H9 (cell line): ENCODE measurements around the gene CD2. TPM values are rescaled to one million over a fixed set of nuclear protein-coding genes. Genes with fewer than 3 reads are reported as not detected.

ENCODE experiments used
- DNase-seq: peaks from one replicate; pipeline ENCODE4 v3.0.0-alpha.2; 2017
- H2AFZ ChIP-seq: one replicate; pipeline ENCODE4 v1.6.1; 2013; ENCODE audit warnings: mild to moderate bottlenecking, low read length, control low read depth, moderate library complexity
- H2AK5ac ChIP-seq: 2 replicates; pipeline ENCODE4 v1.6.1; 2013; ENCODE audit warnings: low read length, control low read depth, mixed read lengths; ENCODE audit not compliant: insufficient read length
- H2BK120ac ChIP-seq: one replicate; pipeline ENCODE4 v1.6.1; 2013; ENCODE audit warnings: low read depth, mild to moderate bottlenecking, low read length, control low read depth, inconsistent platforms; ENCODE audit not compliant: poor library complexity, severe bottlenecking
- H2BK12ac ChIP-seq: 2 replicates; pipeline ENCODE4 v1.6.1; 2013; ENCODE audit warnings: low read length, control low read depth, mixed read lengths, low read depth; ENCODE audit not compliant: insufficient read length
- H2BK15ac ChIP-seq: 2 replicates; pipeline ENCODE4 v1.6.1; 2013; ENCODE audit warnings: low read depth, low read length, control low read depth
- H2BK20ac ChIP-seq: one replicate; pipeline ENCODE4 v1.6.1; 2013; ENCODE audit warnings: low read depth, mild to moderate bottlenecking, low read length, control low read depth, inconsistent platforms; ENCODE audit not compliant: poor library complexity, severe bottlenecking
- H2BK5ac ChIP-seq: 2 replicates; pipeline ENCODE4 v1.6.1; 2013; ENCODE audit warnings: low read length, control low read depth, mixed read lengths; ENCODE audit not compliant: insufficient read length
- H3K14ac ChIP-seq: 2 replicates; pipeline ENCODE4 v1.6.1; 2013; ENCODE audit warnings: low read length, control low read depth; ENCODE audit not compliant: insufficient read depth
- H3K18ac ChIP-seq: 2 replicates; pipeline ENCODE4 v1.6.1; 2013; ENCODE audit warnings: low read depth, mild to moderate bottlenecking, mixed read lengths, low read length, control low read depth; ENCODE audit not compliant: insufficient read length
- H3K23ac ChIP-seq: 2 replicates; pipeline ENCODE4 v1.6.1; 2013; ENCODE audit warnings: low read length, control low read depth, mixed read lengths, low read depth; ENCODE audit not compliant: insufficient read length
- H3K23me2 ChIP-seq: 2 replicates; pipeline ENCODE4 v1.6.1; 2013; ENCODE audit warnings: low read depth, mild to moderate bottlenecking, mixed read lengths, low read length, control low read depth; ENCODE audit not compliant: insufficient read length, poor library complexity, severe bottlenecking
- H3K27ac ChIP-seq: 2 replicates; pipeline ENCODE4 v1.5.1; 2013; ENCODE audit warnings: low read length, control low read depth, mixed read lengths, low read depth; ENCODE audit not compliant: insufficient read length
- H3K27me3 ChIP-seq: 2 replicates; pipeline ENCODE4 v1.6.1; 2013; ENCODE audit warnings: low read length, control low read depth, inconsistent platforms; ENCODE audit not compliant: insufficient read depth
- H3K4ac ChIP-seq: 2 replicates; pipeline ENCODE4 v1.6.1; 2013; ENCODE audit warnings: low read depth, mild to moderate bottlenecking, control low read depth, inconsistent platforms, low read length, moderate library complexity
- H3K4me1 ChIP-seq: 2 replicates; pipeline ENCODE4 v1.6.1; 2013; ENCODE audit warnings: low read length, control low read depth, inconsistent platforms; ENCODE audit not compliant: insufficient read depth
- H3K4me2 ChIP-seq: 2 replicates; pipeline ENCODE4 v1.6.1; 2013; ENCODE audit warnings: low read length, control low read depth, mixed read lengths; ENCODE audit not compliant: insufficient read length, insufficient read depth
- H3K56ac ChIP-seq: 2 replicates; pipeline ENCODE4 v1.6.1; 2013; ENCODE audit warnings: low read depth, mild to moderate bottlenecking, mixed read lengths, low read length, control low read depth; ENCODE audit not compliant: insufficient read length
- H3K79me1 ChIP-seq: 2 replicates; pipeline ENCODE4 v1.6.1; 2013; ENCODE audit warnings: low read depth, mild to moderate bottlenecking, moderate library complexity, low read length, control low read depth, inconsistent platforms; ENCODE audit not compliant: insufficient read depth, poor library complexity, severe bottlenecking
- H3K79me2 ChIP-seq: 2 replicates; pipeline ENCODE4 v1.6.1; 2013; ENCODE audit warnings: low read length, control low read depth, inconsistent platforms; ENCODE audit not compliant: insufficient read depth
- H3K9ac ChIP-seq: 2 replicates; pipeline ENCODE4 v1.6.1; 2013; ENCODE audit warnings: low read length, control low read depth, mixed read lengths; ENCODE audit not compliant: insufficient read length; ENCODE audit errors: extremely low read depth
- H3K9me3 ChIP-seq: one replicate; pipeline ENCODE4 v1.6.1; 2013; ENCODE audit warnings: low read depth, low read length, inconsistent platforms; ENCODE audit not compliant: control insufficient read depth
- H3T11ph ChIP-seq: one replicate; pipeline ENCODE4 v1.6.1; 2013; ENCODE audit warnings: mild to moderate bottlenecking, low read length, control low read depth, inconsistent platforms
- H4K20me1 ChIP-seq: one replicate; pipeline ENCODE4 v1.6.1; 2013; ENCODE audit not compliant: control insufficient read depth, insufficient read length, insufficient read depth
- H4K5ac ChIP-seq: 2 replicates; pipeline ENCODE4 v1.6.1; 2013; ENCODE audit warnings: low read depth, mild to moderate bottlenecking, mixed read lengths, low read length, control low read depth; ENCODE audit not compliant: insufficient read length
- H4K8ac ChIP-seq: replicated peaks from 2 replicates; pipeline ENCODE4 v1.6.1; 2013; ENCODE audit warnings: low read length, control low read depth, mixed read lengths, low read depth; ENCODE audit not compliant: insufficient read length
- H4K91ac ChIP-seq: 2 replicates; pipeline ENCODE4 v1.6.1; 2013; ENCODE audit warnings: low read depth, mild to moderate bottlenecking, moderate library complexity, mixed read lengths, low read length, control low read depth; ENCODE audit not compliant: insufficient read length
- H3K27ac Mint-ChIP-seq, 3 experiments: 2 replicates in 2 of 3; 3 replicates in 1 of 3; pipeline ENCODE4 v1.8.0; 2020 to 2021; ENCODE audit warnings: mixed read lengths in 3 of 3, mild to moderate bottlenecking in 1 of 3, moderate library complexity in 1 of 3
- H3K27me3 Mint-ChIP-seq: 2 replicates; pipeline ENCODE4 v1.8.0; 2021; ENCODE audit warnings: low read depth, mild to moderate bottlenecking, moderate library complexity, mixed read lengths
- H3K36me3 Mint-ChIP-seq, 3 experiments: 2 replicates in 2 of 3; 3 replicates in 1 of 3; pipeline ENCODE4 v1.8.0; 2020 to 2021; ENCODE audit warnings: low read depth in 3 of 3, mixed read lengths in 3 of 3; ENCODE audit not compliant: insufficient read depth in 1 of 3
- H3K4me1 Mint-ChIP-seq, 2 experiments: 2 replicates each; pipeline ENCODE4 v1.8.0; 2020; ENCODE audit warnings: mixed read lengths in 2 of 2
- H3K4me3 Mint-ChIP-seq, 2 experiments: 2 replicates in 1 of 2; 3 replicates in 1 of 2; pipeline ENCODE4 v1.8.0; 2020 to 2021; ENCODE audit warnings: mild to moderate bottlenecking in 2 of 2, mixed read lengths in 2 of 2, moderate library complexity in 1 of 2
- H3K9me3 Mint-ChIP-seq, 2 experiments: 2 replicates in 1 of 2; 3 replicates in 1 of 2; pipeline ENCODE4 v1.8.0; 2020; ENCODE audit warnings: mild to moderate bottlenecking in 2 of 2, mixed read lengths in 2 of 2, moderate library complexity in 1 of 2
- WGBS: extraction: QIAGEN DNeasy Blood & Tissue Kit; methylation state at CpG from one replicate; pipeline ENCODE4 v1.1.7; 2013; ENCODE audit warnings: missing lambda C conversion rate, low lambda C conversion rate, mixed read lengths; ENCODE audit not compliant: insufficient read length; ENCODE audit errors: extremely low coverage; 5-methylcytosine and 5-hydroxymethylcytosine counted together
- total RNA-seq: library from RNA; stranded (reverse); gene quantifications from 2 replicates; pipeline ENCODE4 v1.2.1, GENCODE V29; 2021
- TF ChIP-seq, protein P1 (sequence below): fragments of 200-600 bp; sonication (generic); conservative IDR thresholded peaks from 3 replicates; pipeline ENCODE4 v1.8.0; 2021; ENCODE audit warnings: antibody characterized with exemption, mild to moderate bottlenecking

Gene CD2
- total RNA-seq, 1 experiment from 2014 or later = not detected

GRCh38 chr1:116767782-116768382 is 13.7 kb downstream of the CD2 start:
- Histone ChIP-seq H2BK120ac (no peak overlapping the region), H3K4ac (no peak overlapping the region), H3K4me2 (no peak overlapping the region), H2AK5ac (no peak overlapping the region), H3K56ac (no peak overlapping the region), H3K79me2 (no peaks in the 10 kb centered on the region), H2BK12ac (no peak overlapping the region), H3K4me1 (no peaks in the 10 kb centered on the region), H3T11ph (no peak overlapping the region), H3K18ac (no peak overlapping the region), H3K23me2 (no peaks in the 10 kb centered on the region), H4K20me1 (no peaks in the 10 kb centered on the region), H2BK5ac (no peak overlapping the region), H2BK20ac (no peak overlapping the region), H2AFZ (no peak overlapping the region), H4K91ac (no peak overlapping the region), H3K79me1 (no peaks in the 10 kb centered on the region), H3K9ac (no peak overlapping the region), H4K8ac (no peak overlapping the region), H2BK15ac (no peak overlapping the region), H3K23ac (no peak overlapping the region), H3K14ac (no peak overlapping the region), H3K27me3 (no peaks in the 10 kb centered on the region), H4K5ac (no peak overlapping the region), H3K27ac (no peak overlapping the region), H3K9me3 (no peaks in the 10 kb centered on the region)
- Mint-ChIP-seq H3K27me3 (no peaks in the 10 kb centered on the region; the same call in 1 of the 2 replicates), H3K4me1 (peaks cover 18% of the 10 kb centered on the region in 2 experiments), H3K4me3 (no peak overlapping the region), H3K9me3 (peaks cover 0 to 4% of the 10 kb centered on the region in 2 experiments; a peak in 1 of 5 replicates), H3K27ac (no peak overlapping the region), H3K36me3 (no peaks in the 10 kb centered on the region; a peak in 1 of 7 replicates)
- TF ChIP-seq, protein P1, sequence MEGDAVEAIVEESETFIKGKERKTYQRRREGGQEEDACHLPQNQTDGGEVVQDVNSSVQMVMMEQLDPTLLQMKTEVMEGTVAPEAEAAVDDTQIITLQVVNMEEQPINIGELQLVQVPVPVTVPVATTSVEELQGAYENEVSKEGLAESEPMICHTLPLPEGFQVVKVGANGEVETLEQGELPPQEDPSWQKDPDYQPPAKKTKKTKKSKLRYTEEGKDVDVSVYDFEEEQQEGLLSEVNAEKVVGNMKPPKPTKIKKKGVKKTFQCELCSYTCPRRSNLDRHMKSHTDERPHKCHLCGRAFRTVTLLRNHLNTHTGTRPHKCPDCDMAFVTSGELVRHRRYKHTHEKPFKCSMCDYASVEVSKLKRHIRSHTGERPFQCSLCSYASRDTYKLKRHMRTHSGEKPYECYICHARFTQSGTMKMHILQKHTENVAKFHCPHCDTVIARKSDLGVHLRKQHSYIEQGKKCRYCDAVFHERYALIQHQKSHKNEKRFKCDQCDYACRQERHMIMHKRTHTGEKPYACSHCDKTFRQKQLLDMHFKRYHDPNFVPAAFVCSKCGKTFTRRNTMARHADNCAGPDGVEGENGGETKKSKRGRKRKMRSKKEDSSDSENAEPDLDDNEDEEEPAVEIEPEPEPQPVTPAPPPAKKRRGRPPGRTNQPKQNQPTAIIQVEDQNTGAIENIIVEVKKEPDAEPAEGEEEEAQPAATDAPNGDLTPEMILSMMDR = no peak
- no peak for DNase-seq
- no CpG with 5 or more reads among the region's 5 CpGs for WGBS
